SH-SY5Y (cell line): ENCODE data around the gene MID1.

Experiments used
- GATA2 ChIP-seq: IDR thresholded peaks from 2 replicates; pipeline ENCODE4 v1.6.1; 2011; ENCODE audit warnings: mild to moderate bottlenecking, low read depth, low read length
- GATA3 ChIP-seq: IDR thresholded peaks from 2 replicates; pipeline ENCODE4 v1.6.1; 2011; ENCODE audit warnings: low read depth, mild to moderate bottlenecking, low read length, moderate library complexity

The MID1 gene

GRCh38 chrX:10507876-10508275 lies 112.5 kb downstream of the MID1 start:
- TF ChIP-seq GATA3 (no peak), GATA2 (no peak)

- TF ChIP-seq GATA3 (no peak), GATA2 (no peak)
These were observed 113.2 kb downstream of the MID1 start for GRCh38 chrX:10507181-10507580.

GRCh38 chrX:10506781-10507180 lies 113.6 kb downstream of the MID1 start:
- no peak for TF ChIP-seq GATA3
- TF ChIP-seq GATA2: no peak

- TF ChIP-seq GATA2 (no peak), GATA3 (no peak)
These were observed 114.7 kb downstream of the MID1 start for GRCh38 chrX:10505726-10506125.

- TF ChIP-seq GATA2 (no peak), GATA3 (no peak)
These were observed 117.4 kb downstream of the MID1 start for GRCh38 chrX:10502961-10503360.

GRCh38 chrX:10501611-10502010 lies 118.8 kb downstream of the MID1 start:
- no peak for TF ChIP-seq GATA3
- no peak for TF ChIP-seq GATA2

- TF ChIP-seq GATA2: peak; percentile 29; the same call in 1 of the 2 replicates
- TF ChIP-seq GATA3: 0 out of 2 replicates have a peak, but pooled peaks have one; percentile 14
These were observed 123.9 kb downstream of the MID1 start for GRCh38 chrX:10496345-10496965.

GRCh38 chrX:10495677-10496076 lies 124.7 kb downstream of the MID1 start:
- TF ChIP-seq GATA3 (no peak), GATA2 (no peak)

- no peak for TF ChIP-seq GATA2
- TF ChIP-seq GATA3: no peak
These were observed 128.1 kb downstream of the MID1 start for GRCh38 chrX:10492250-10492649.

- TF ChIP-seq GATA2: no peak
- no peak for TF ChIP-seq GATA3
These were observed 134.0 kb downstream of the MID1 start for GRCh38 chrX:10486373-10486772.

- TF ChIP-seq GATA3 (no peak), GATA2 (no peak)
These were observed 135.1 kb downstream of the MID1 start for GRCh38 chrX:10485326-10485725.

GRCh38 chrX:10484683-10485247 lies 135.6 kb downstream of the MID1 start:
- TF ChIP-seq GATA2 (no peak), GATA3 (no peak)

- TF ChIP-seq GATA2: no peak
- TF ChIP-seq GATA3: no peak
These were observed 137.1 kb downstream of the MID1 start for GRCh38 chrX:10483191-10483831.

GRCh38 chrX:10482708-10483107 lies 137.7 kb downstream of the MID1 start:
- TF ChIP-seq GATA2: no peak
- TF ChIP-seq GATA3: no peak

GRCh38 chrX:10482261-10482660 lies 138.1 kb downstream of the MID1 start:
- no peak for TF ChIP-seq GATA3
- TF ChIP-seq GATA2: no peak

- TF ChIP-seq GATA3: no peak
These were observed 139.5 kb downstream of the MID1 start for GRCh38 chrX:10480861-10481260.

GRCh38 chrX:10479508-10479907 lies 140.9 kb downstream of the MID1 start:
- TF ChIP-seq GATA3 (no peak), GATA2 (no peak)

- TF ChIP-seq GATA3 (no peak), GATA2 (no peak)
These were observed 142.9 kb downstream of the MID1 start for GRCh38 chrX:10477525-10477924.
